Stimulated activated CD4-positive, alpha-beta T cell treated with anti-CD3 and anti-CD28 coated beads, Interleukin-15, amount 100 ng/mL, for 48 hours (primary cell): Measurements from ENCODE around the gene ATOX1.
"Not testable (repeated sequence)": the region's sequence is repeated elsewhere in the genome, so short reads cannot be mapped to it uniquely, and the experiment has no call there.

ENCODE experiments used
- DNase-seq, 2 donors: peaks; one replicate each; pipeline ENCODE4 v3.0.0-alpha.2; 2020; ENCODE audit warnings: low read depth in 2 of 2

ATOX1 gene

GRCh38 chr5:151758430-151759241 is at the start of gene ATOX1:
Gene ATOX1 (minus strand): TSS chr5:151758631. CDS start chr5:151758551, 80 bp downstream.
- DNase-seq = peak; percentile 80 to 86

- no peak for DNase-seq
Observed at GRCh38 chr5:151805414-151806223, 47.2 kb upstream of the ATOX1 start.

GRCh38 chr5:151800532-151800931 is 42.1 kb upstream of the ATOX1 start:
- DNase-seq = no peak

GRCh38 chr5:151799407-151799806 is 41.0 kb upstream of the ATOX1 start:
- no peak for DNase-seq

- DNase-seq = no peak
Observed at GRCh38 chr5:151798674-151799073, 40.2 kb upstream of the ATOX1 start.

GRCh38 chr5:151795426-151795825 is 37.0 kb upstream of the ATOX1 start:
- no peak for DNase-seq

- DNase-seq = no peak
Observed at GRCh38 chr5:151793358-151793757, 34.9 kb upstream of the ATOX1 start.

- no peak for DNase-seq
Observed at GRCh38 chr5:151787817-151788216, 29.4 kb upstream of the ATOX1 start.

- DNase-seq = no peak
Observed at GRCh38 chr5:151786468-151786867, 28.0 kb upstream of the ATOX1 start.

GRCh38 chr5:151784141-151784540 is 25.7 kb upstream of the ATOX1 start:
- DNase-seq = no peak

- DNase-seq = not testable (repeated sequence)
Observed at GRCh38 chr5:151783664-151784063, 25.2 kb upstream of the ATOX1 start.

GRCh38 chr5:151781201-151781600 is 22.8 kb upstream of the ATOX1 start:
- no peak for DNase-seq

GRCh38 chr5:151780348-151780747 is 21.9 kb upstream of the ATOX1 start:
- DNase-seq = no peak

- DNase-seq = no peak
Observed at GRCh38 chr5:151779531-151780125, 21.2 kb upstream of the ATOX1 start.

GRCh38 chr5:151775025-151775606 is 16.7 kb upstream of the ATOX1 start:
- no peak for DNase-seq

GRCh38 chr5:151773951-151774350 is 15.5 kb upstream of the ATOX1 start:
- DNase-seq = no peak

- no peak for DNase-seq
Observed at GRCh38 chr5:151772846-151773561, 14.6 kb upstream of the ATOX1 start.

- peak in 1 of 2 donors; percentile 24 for DNase-seq
Observed at GRCh38 chr5:151772029-151772845, 13.8 kb upstream of the ATOX1 start.

- DNase-seq = peak; percentile 99
Observed at GRCh38 chr5:151771259-151772028, 13.0 kb upstream of the ATOX1 start, which contains the start of gene G3BP1. Gene G3BP1 (plus strand): TSS chr5:151771954. CDS start chr5:151786621, 14,667 bp downstream.
